ENCODE results near the gene GTF2I. TPM values are rescaled to one million over a fixed set of nuclear protein-coding genes. Genes with fewer than 3 reads are reported as not detected.

Gene GTF2I
- total RNA-seq, 1 donor from 2014 or later = 168 TPM

- H3K4me2 ChIP-seq (ENCODE audit: low read length) = no peak overlapping the region
- no peak for DNase-seq (ENCODE audit: low read depth)
- H4K20me1 ChIP-seq (ENCODE audit: insufficient read depth, low read length) = peaks cover 17% of the 10 kb centered on the region
- H3K79me2 ChIP-seq (ENCODE audit: insufficient read depth, low read length) = peaks cover 24% of the 10 kb centered on the region
- Mint-ChIP-seq H3K4me1 (ENCODE audit: low read depth, unreplicated experiment) (no peaks in the 10 kb centered on the region), H3K4me3 (ENCODE audit: unreplicated experiment) (no peak overlapping the region), H3K27ac (ENCODE audit: unreplicated experiment) (no peak overlapping the region), H3K9me3 (ENCODE audit: unreplicated experiment) (no peaks in the 10 kb centered on the region), H3K27me3 (ENCODE audit: low read depth, unreplicated experiment) (no peaks in the 10 kb centered on the region), H3K36me3 (ENCODE audit: low read depth, unreplicated experiment) (peaks cover 36% of the 10 kb centered on the region)
- no peak for FAIRE-seq
- H3K27ac ChIP-seq (ENCODE audit: low read depth, low read length) = no peak overlapping the region
- no peaks in the 10 kb centered on the region for H3K27me3 ChIP-seq (ENCODE audit: insufficient read depth, low read length)
- H2AFZ ChIP-seq (ENCODE audit: low read depth, low read length) = no peak overlapping the region
- no peaks in the 10 kb centered on the region for H3K9me3 ChIP-seq (ENCODE audit: insufficient read depth, low read depth, low read length)
- H3K4me3 ChIP-seq (ENCODE audit: insufficient read depth, low read depth, low read length) = no peak overlapping the region
- H3K4me1 ChIP-seq (ENCODE audit: insufficient read depth, low read length) = no peaks in the 10 kb centered on the region
- TF ChIP-seq EZH2 (IDR thresholded peaks at IDR 0.05; ENCODE audit: insufficient read depth, low read length) (no peak), CTCF (IDR thresholded peaks at IDR 0.05; ENCODE audit: insufficient read depth, low read depth, low read length) (peak; percentile 9)
- no peak overlapping the region for H3K9ac ChIP-seq (ENCODE audit: low read length)
- H3K36me3 ChIP-seq (ENCODE audit: insufficient read depth, low read length) = peaks cover 74% of the 10 kb centered on the region
Observed at GRCh38 chr7:74709880-74710671, 52.6 kb downstream of the GTF2I start.

DNA sequence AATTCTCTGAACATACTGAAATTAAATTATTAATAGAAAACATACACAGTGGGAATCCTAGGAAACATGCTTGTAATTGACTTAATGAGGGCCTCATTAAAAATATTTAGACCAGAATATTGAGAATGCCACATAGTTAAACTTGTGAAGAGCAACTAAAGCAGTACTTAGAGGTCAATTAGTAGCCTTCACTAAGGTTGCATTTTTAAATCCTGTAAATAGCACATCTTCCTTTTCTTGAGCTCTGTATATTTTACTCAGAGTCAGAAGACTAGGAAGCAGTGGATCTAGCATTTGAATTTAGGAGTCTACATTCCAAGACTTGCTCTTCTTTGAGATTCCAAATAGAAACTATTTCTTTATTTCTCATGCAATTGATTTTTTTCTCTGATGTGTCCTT, 56.0 kb downstream of the GTF2I start:
- Mint-ChIP-seq H3K36me3 (ENCODE audit: low read depth, unreplicated experiment) (peaks cover 31% of the 10 kb centered on the region), H3K27ac (ENCODE audit: unreplicated experiment) (no peak overlapping the region), H3K4me3 (ENCODE audit: unreplicated experiment) (no peak overlapping the region), H3K4me1 (ENCODE audit: low read depth, unreplicated experiment) (peaks cover 16% of the 10 kb centered on the region), H3K9me3 (ENCODE audit: unreplicated experiment) (no peaks in the 10 kb centered on the region), H3K27me3 (ENCODE audit: low read depth, unreplicated experiment) (no peaks in the 10 kb centered on the region)
- TF ChIP-seq EZH2 (IDR thresholded peaks at IDR 0.05; ENCODE audit: insufficient read depth, low read length) (no peak), CTCF (IDR thresholded peaks at IDR 0.05; ENCODE audit: insufficient read depth, low read depth, low read length) (no peak)
- FAIRE-seq = no peak
- peaks cover 8% of the 10 kb centered on the region for H4K20me1 ChIP-seq (ENCODE audit: insufficient read depth, low read length)
- peaks cover 30% of the 10 kb centered on the region for H3K79me2 ChIP-seq (ENCODE audit: insufficient read depth, low read length)
- DNase-seq (ENCODE audit: low read depth) = no peak
- no peak overlapping the region for H2AFZ ChIP-seq (ENCODE audit: low read depth, low read length)
- H3K9ac ChIP-seq (ENCODE audit: low read length) = no peak overlapping the region
- H3K9me3 ChIP-seq (ENCODE audit: insufficient read depth, low read depth, low read length) = no peaks in the 10 kb centered on the region
- no peak overlapping the region for H3K4me2 ChIP-seq (ENCODE audit: low read length)
- peaks cover 6% of the 10 kb centered on the region for H3K4me1 ChIP-seq (ENCODE audit: insufficient read depth, low read length)
- H3K4me3 ChIP-seq (ENCODE audit: insufficient read depth, low read depth, low read length) = no peak overlapping the region
- peaks cover 73% of the 10 kb centered on the region for H3K36me3 ChIP-seq (ENCODE audit: insufficient read depth, low read length)
- H3K27ac ChIP-seq (ENCODE audit: low read depth, low read length) = no peak overlapping the region
- H3K27me3 ChIP-seq (ENCODE audit: insufficient read depth, low read length) = no peaks in the 10 kb centered on the region

- FAIRE-seq = no peak
- peaks cover 16% of the 10 kb centered on the region for H3K36me3 Mint-ChIP-seq (ENCODE audit: low read depth, unreplicated experiment)
- H3K36me3 ChIP-seq (ENCODE audit: insufficient read depth, low read length) = peaks cover 68% of the 10 kb centered on the region
Observed at GRCh38 chr7:74717889-74718288, 60.4 kb downstream of the GTF2I start.

More at GRCh38 chr7:74717889-74718288, 60.4 kb downstream of the GTF2I start:
- Histone ChIP-seq H3K4me1 (ENCODE audit: insufficient read depth, low read length) (peaks cover 6% of the 10 kb centered on the region), H3K4me3 (ENCODE audit: insufficient read depth, low read depth, low read length) (no peak overlapping the region), H3K79me2 (ENCODE audit: insufficient read depth, low read length) (peaks cover 29% of the 10 kb centered on the region), H4K20me1 (ENCODE audit: insufficient read depth, low read length) (peaks cover 5% of the 10 kb centered on the region), H2AFZ (ENCODE audit: low read depth, low read length) (no peak overlapping the region), H3K9me3 (ENCODE audit: insufficient read depth, low read depth, low read length) (no peaks in the 10 kb centered on the region), H3K4me2 (ENCODE audit: low read length) (peak overlapping the region; percentile 33), H3K9ac (ENCODE audit: low read length) (no peak overlapping the region), H3K27me3 (ENCODE audit: insufficient read depth, low read length) (no peaks in the 10 kb centered on the region), H3K27ac (ENCODE audit: low read depth, low read length) (no peak overlapping the region)
- TF ChIP-seq CTCF (IDR thresholded peaks at IDR 0.05; ENCODE audit: insufficient read depth, low read depth, low read length) = no peak
- no peak for TF ChIP-seq EZH2 (IDR thresholded peaks at IDR 0.05; ENCODE audit: insufficient read depth, low read length)
- DNase-seq (ENCODE audit: low read depth) = no peak
- no peak overlapping the region for H3K4me3 Mint-ChIP-seq (ENCODE audit: unreplicated experiment)
- no peaks in the 10 kb centered on the region for H3K9me3 Mint-ChIP-seq (ENCODE audit: unreplicated experiment)
- H3K27me3 Mint-ChIP-seq (ENCODE audit: low read depth, unreplicated experiment) = no peaks in the 10 kb centered on the region
- H3K4me1 Mint-ChIP-seq (ENCODE audit: low read depth, unreplicated experiment) = peaks cover 22% of the 10 kb centered on the region
- peak overlapping the region; percentile 48 for H3K27ac Mint-ChIP-seq (ENCODE audit: unreplicated experiment)
